ENCODE results near the gene ZNF385D.
"Not testable (repeated sequence)": the region's sequence is repeated elsewhere in the genome, so short reads cannot be mapped to it uniquely, and the experiment has no call there.

The ZNF385D gene

GRCh38 chr3:21398461-21398860 is 352.5 kb downstream of the ZNF385D start:
- CTCF ChIA-PET: interaction anchor here (1.1 to 1.8 kb wide), 2 partner anchors 10 to 25 kb away, joined by 4 to 7 read pairs; no protein-coding TSS in a partner anchor
- no peak for TF ChIP-seq CTCF (IDR thresholded peaks at IDR 0.05; ENCODE audit: control extremely low read depth, extremely low read depth, low read depth, missing control alignments)
- POLR2A ChIA-PET: no interaction called here
- DNase-seq (ENCODE audit: extremely low spot score): no peak

- CTCF ChIA-PET: no interaction called here
- DNase-seq (ENCODE audit: extremely low spot score): no peak
- POLR2A ChIA-PET: no interaction called here
- no peak for TF ChIP-seq CTCF (IDR thresholded peaks at IDR 0.05; ENCODE audit: control extremely low read depth, extremely low read depth, low read depth, missing control alignments)
Measured at GRCh38 chr3:21393683-21394311, 357.2 kb downstream of the ZNF385D start.

GRCh38 chr3:21392526-21392925 is 358.5 kb downstream of the ZNF385D start:
- CTCF ChIA-PET: no interaction called here
- DNase-seq (ENCODE audit: extremely low spot score): no peak
- TF ChIP-seq CTCF (IDR thresholded peaks at IDR 0.05; ENCODE audit: control extremely low read depth, extremely low read depth, low read depth, missing control alignments): no peak
- POLR2A ChIA-PET: no interaction called here

GRCh38 chr3:21390856-21391255 is 360.2 kb downstream of the ZNF385D start:
- no peak for DNase-seq (ENCODE audit: extremely low spot score)
- POLR2A ChIA-PET: no interaction called here
- no peak for TF ChIP-seq CTCF (IDR thresholded peaks at IDR 0.05; ENCODE audit: control extremely low read depth, extremely low read depth, low read depth, missing control alignments)
- CTCF ChIA-PET: interaction anchor here (1.5 kb wide), 1 partner anchor 17 kb away, joined by 3 read pairs; no protein-coding TSS in a partner anchor

- no peak for DNase-seq (ENCODE audit: extremely low spot score)
- no peak for TF ChIP-seq CTCF (IDR thresholded peaks at IDR 0.05; ENCODE audit: control extremely low read depth, extremely low read depth, low read depth, missing control alignments)
- ChIA-PET POLR2A (no interaction called here), CTCF (interaction anchor here (1.5 kb wide), 1 partner anchor 16 kb away, joined by 3 read pairs; no protein-coding TSS in a partner anchor)
Measured at GRCh38 chr3:21390136-21390535, 360.9 kb downstream of the ZNF385D start.

- CTCF ChIA-PET: interaction anchor here (0.8 kb wide), 1 partner anchor 43 kb away, joined by 4 read pairs; no protein-coding TSS in a partner anchor
- POLR2A ChIA-PET; DNase-seq (ENCODE audit: extremely low spot score): not testable (repeated sequence)
Measured at GRCh38 chr3:21387142-21387826, 363.7 kb downstream of the ZNF385D start.

- CTCF ChIA-PET; POLR2A ChIA-PET; DNase-seq (ENCODE audit: extremely low spot score): not testable (repeated sequence)
Measured at GRCh38 chr3:21378036-21378435, 373.0 kb downstream of the ZNF385D start.
